ENCODE data around the gene NELL1.

The NELL1 gene

GRCh38 chr11:20782775-20783174 is 113.4 kb downstream of the NELL1 start:
- Histone ChIP-seq H3K4me3 (no peak overlapping the region), H3K27ac (no peak overlapping the region)
- TF ChIP-seq CTCF (IDR thresholded peaks at IDR 0.05) = no peak
- no peak for DNase-seq (ENCODE audit: low spot score)

- TF ChIP-seq CTCF (IDR thresholded peaks at IDR 0.05) = no peak
- Histone ChIP-seq H3K4me3 (no peak overlapping the region), H3K27ac (no peak overlapping the region)
- DNase-seq (ENCODE audit: low spot score) = no peak
These were observed 113.8 kb downstream of the NELL1 start for GRCh38 chr11:20783220-20783619.

- no peak for TF ChIP-seq CTCF (IDR thresholded peaks at IDR 0.05)
- Histone ChIP-seq H3K27ac (no peak overlapping the region), H3K4me3 (no peak overlapping the region)
- no peak for DNase-seq (ENCODE audit: low spot score)
These were observed 121.2 kb downstream of the NELL1 start for GRCh38 chr11:20790622-20791021.

- no peak for TF ChIP-seq CTCF (IDR thresholded peaks at IDR 0.05)
- H3K4me3 ChIP-seq = no peak overlapping the region
- no peak for DNase-seq (ENCODE audit: low spot score)
- H3K27ac ChIP-seq = no peak overlapping the region
These were observed 125.6 kb downstream of the NELL1 start for GRCh38 chr11:20795005-20795404.

- H3K27ac ChIP-seq = no peak overlapping the region
- TF ChIP-seq CTCF (IDR thresholded peaks at IDR 0.05) = no peak
- DNase-seq (ENCODE audit: low spot score) = no peak
These were observed 138.9 kb downstream of the NELL1 start for GRCh38 chr11:20808328-20808727.

GRCh38 chr11:20821046-20821445 is 151.7 kb downstream of the NELL1 start:
- no peak overlapping the region for H3K4me3 ChIP-seq
- TF ChIP-seq CTCF (IDR thresholded peaks at IDR 0.05) = no peak
- DNase-seq (ENCODE audit: low spot score) = no peak
- H3K27ac ChIP-seq = no peak overlapping the region

More at GRCh38 chr11:20808328-20808727, 138.9 kb downstream of the NELL1 start:
- no peak overlapping the region for H3K4me3 ChIP-seq

- no peak overlapping the region for H3K27ac ChIP-seq
- DNase-seq (ENCODE audit: low spot score) = no peak
- no peak for TF ChIP-seq CTCF (IDR thresholded peaks at IDR 0.05)
- H3K4me3 ChIP-seq = no peak overlapping the region
These were observed 152.1 kb downstream of the NELL1 start for GRCh38 chr11:20821470-20821869.

Data from coronary artery (tissue), 2 donors.